T-helper 17 cell (primary cell): ENCODE results near the gene CCL3. TPM values are rescaled to one million over a fixed set of nuclear protein-coding genes. Genes with fewer than 3 reads are reported as not detected.
"Not testable (repeated sequence)": the region's sequence is repeated elsewhere in the genome, so short reads cannot be mapped to it uniquely, and the experiment has no call there.

Source experiments
- ATAC-seq: fragments of 150-1000 bp; cut with Tn5 transposase; 2 replicates; pipeline ENCODE4 v1.10.0; 2021; ENCODE audit warnings: mild to moderate bottlenecking, moderate library complexity
- DNase-seq, 3 donors: peaks; one replicate each; pipeline versions ENCODE4 v3.0.0 to v3.0.0-alpha.2; 2020 to 2021
- H3K9me3 ChIP-seq: one replicate; pipeline ENCODE4 v1.7.0; 2013; ENCODE audit warnings: low read length, mild to moderate bottlenecking; ENCODE audit not compliant: control insufficient read depth, poor library complexity, severe bottlenecking
- H3K27ac Mint-ChIP-seq: one replicate; pipeline ENCODE4 v1.8.0; 2022; ENCODE audit warnings: mild to moderate bottlenecking, moderate library complexity, mixed read lengths
- H3K27me3 Mint-ChIP-seq: one replicate; pipeline ENCODE4 v1.8.0; 2022; ENCODE audit warnings: mixed read lengths
- H3K36me3 Mint-ChIP-seq: one replicate; pipeline ENCODE4 v1.8.0; 2022; ENCODE audit warnings: low read depth, mixed read lengths
- H3K4me1 Mint-ChIP-seq: one replicate; pipeline ENCODE4 v1.8.0; 2022; ENCODE audit warnings: mild to moderate bottlenecking, mixed read lengths
- H3K4me3 Mint-ChIP-seq: one replicate; pipeline ENCODE4 v1.8.0; 2022; ENCODE audit warnings: mild to moderate bottlenecking, moderate library complexity, mixed read lengths
- total RNA-seq, 4 donors: library from RNA in 2 of 4; stranded (reverse) in 2 of 4; gene quantifications; one replicate each; pipeline ENCODE4 v1.2.3 and lab custom pipeline; 2022 to 2026

Gene CCL3
- total RNA-seq, 2 donors from 2014 or later, result 5.8 to 8.8 TPM

DNA sequence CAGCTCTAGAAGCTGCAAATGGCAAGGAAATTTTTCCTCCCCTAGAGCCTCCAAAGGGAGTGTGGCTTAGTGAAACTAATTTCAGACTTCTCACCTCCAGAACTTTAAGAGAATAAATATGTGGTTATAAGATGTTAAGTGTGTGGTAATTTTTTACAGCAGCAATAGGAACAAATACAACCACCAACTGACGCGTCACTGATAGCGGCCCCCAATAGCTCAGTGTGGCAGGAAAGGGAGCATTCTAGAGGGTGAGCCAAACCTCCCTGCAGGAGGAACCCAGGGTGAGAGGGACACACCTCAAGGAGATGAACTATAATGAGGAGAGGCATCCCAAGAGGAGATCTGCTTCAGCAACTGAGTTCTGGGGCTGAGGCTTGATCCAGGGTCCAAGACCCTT, 17.7 kb upstream of the CCL3 start:
- Mint-ChIP-seq H3K27ac (no peak overlapping the region), H3K4me1 (peaks cover 6% of the 10 kb centered on the region), H3K4me3 (no peak overlapping the region), H3K27me3 (peaks cover 81% of the 10 kb centered on the region), H3K36me3 (no peaks in the 10 kb centered on the region)
- ATAC-seq (no peak), DNase-seq (no peak)
- H3K9me3 ChIP-seq, result no peaks in the 10 kb centered on the region

- Mint-ChIP-seq H3K4me3 (no peak overlapping the region), H3K4me1 (peaks cover 6% of the 10 kb centered on the region), H3K27me3 (peaks cover 84% of the 10 kb centered on the region), H3K27ac (no peak overlapping the region), H3K36me3 (no peaks in the 10 kb centered on the region)
- H3K9me3 ChIP-seq, result no peaks in the 10 kb centered on the region
- DNase-seq (no peak), ATAC-seq (no peak)
These were observed 16.5 kb upstream of the CCL3 start for GRCh38 chr17:36106493-36106835.

- Mint-ChIP-seq H3K27me3 (peaks cover 79% of the 10 kb centered on the region), H3K4me3 (no peak overlapping the region), H3K27ac (no peak overlapping the region), H3K4me1 (peaks cover 6% of the 10 kb centered on the region), H3K36me3 (no peaks in the 10 kb centered on the region)
- ATAC-seq, result no peak
- no peaks in the 10 kb centered on the region for H3K9me3 ChIP-seq
- no peak for DNase-seq
These were observed 16.0 kb upstream of the CCL3 start for GRCh38 chr17:36105781-36106492.

DNA sequence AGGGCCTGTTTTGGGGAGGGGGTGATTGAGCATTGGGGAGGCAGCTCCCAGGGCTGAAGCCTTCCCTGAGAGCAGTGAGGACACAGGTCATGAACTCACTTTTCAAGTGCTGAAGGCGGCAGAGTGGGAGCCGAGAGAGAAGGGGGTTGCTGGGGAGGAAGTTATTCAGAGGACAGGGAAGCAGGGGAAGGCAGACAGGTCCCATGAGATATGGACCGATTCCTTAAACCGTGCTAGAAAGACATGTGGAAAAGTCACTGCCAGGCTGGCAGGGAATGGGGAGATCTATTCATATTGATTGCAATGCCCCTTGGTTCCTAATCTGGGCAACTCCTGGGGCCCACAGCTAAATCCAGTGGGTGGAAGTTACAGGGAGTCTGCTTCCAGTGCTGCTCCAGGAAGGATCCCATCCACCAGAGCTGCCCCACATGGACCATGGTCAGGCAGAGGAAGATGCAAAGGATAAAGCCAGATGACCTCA, 14.8 kb upstream of the CCL3 start:
- no peaks in the 10 kb centered on the region for H3K9me3 ChIP-seq
- peak overlapping the region; percentile 31 for H3K4me3 Mint-ChIP-seq
- DNase-seq (no peak), ATAC-seq (no peak)
- H3K27ac Mint-ChIP-seq, result no peak overlapping the region
- peaks cover 6% of the 10 kb centered on the region for H3K4me1 Mint-ChIP-seq
- no peaks in the 10 kb centered on the region for H3K36me3 Mint-ChIP-seq
- peaks cover 72% of the 10 kb centered on the region for H3K27me3 Mint-ChIP-seq

DNA sequence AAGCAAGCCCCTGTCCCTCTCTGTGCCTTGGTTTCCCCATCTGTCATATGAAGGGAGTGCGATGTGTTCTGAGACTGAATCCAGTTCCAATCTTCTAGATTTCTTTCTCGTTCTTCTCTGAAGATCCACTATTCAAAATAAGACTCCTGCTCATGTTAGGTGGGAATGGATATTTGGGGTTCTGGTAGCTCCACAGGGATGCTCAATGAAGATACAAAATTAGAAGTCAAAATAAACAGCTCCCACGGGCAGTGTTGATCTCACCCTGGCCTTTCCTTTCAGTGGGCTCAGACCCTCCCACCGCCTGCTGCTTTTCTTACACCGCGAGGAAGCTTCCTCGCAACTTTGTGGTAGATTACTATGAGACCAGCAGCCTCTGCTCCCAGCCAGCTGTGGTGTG, 14.3 kb upstream of the CCL3 start:
- not testable (repeated sequence) for ATAC-seq, H3K9me3 ChIP-seq, DNase-seq, H3K36me3 Mint-ChIP-seq, H3K4me1 Mint-ChIP-seq, H3K27ac Mint-ChIP-seq
- Mint-ChIP-seq H3K4me3 (peak overlapping the region; percentile 31), H3K27me3 (peaks cover 73% of the 10 kb centered on the region)

- peak; percentile 64 for ATAC-seq
- H3K36me3 Mint-ChIP-seq, DNase-seq, H3K9me3 ChIP-seq, H3K4me1 Mint-ChIP-seq, H3K27ac Mint-ChIP-seq: not testable (repeated sequence)
- H3K4me3 Mint-ChIP-seq, result peak within 1 kb of the TSS; percentile 31
- peaks cover 73% of the 10 kb centered on the region for H3K27me3 Mint-ChIP-seq
These were observed 13.5 kb upstream of the CCL3 start, which contains the start of gene CCL4 for GRCh38 chr17:36103401-36103975. TSS of gene CCL4 (plus strand) at chr17:36103827. CDS start at chr17:36103906, 79 bp downstream.

DNA sequence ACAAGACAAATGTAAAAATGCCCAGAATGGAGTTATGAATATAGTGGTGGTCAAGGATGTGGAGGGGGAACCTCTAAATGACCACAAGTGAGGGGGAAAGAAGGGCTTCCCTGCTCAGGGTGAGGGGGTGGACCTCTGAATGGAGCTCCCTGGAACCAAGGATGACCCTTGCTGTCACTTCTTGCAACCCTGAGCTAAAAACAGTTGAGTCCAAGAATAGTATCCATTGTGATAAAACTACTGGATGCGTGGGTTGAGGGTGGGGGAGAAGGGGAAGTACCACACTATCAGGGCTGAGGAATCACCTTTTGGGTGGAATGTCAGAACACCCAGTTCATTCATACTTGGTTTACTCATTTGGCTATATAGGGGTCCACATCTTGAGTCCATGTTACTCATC, 9.1 kb upstream of the CCL3 start:
- not testable (repeated sequence) for H3K4me1 Mint-ChIP-seq, H3K9me3 ChIP-seq, H3K36me3 Mint-ChIP-seq, H3K4me3 Mint-ChIP-seq, ATAC-seq, H3K27ac Mint-ChIP-seq, DNase-seq
- peaks cover 39% of the 10 kb centered on the region for H3K27me3 Mint-ChIP-seq

GRCh38 chr17:36095992-36096391, 6.0 kb upstream of the CCL3 start:
- H3K9me3 ChIP-seq, result no peaks in the 10 kb centered on the region
- Mint-ChIP-seq H3K36me3 (peaks cover 2% of the 10 kb centered on the region), H3K4me1 (peaks cover 3% of the 10 kb centered on the region), H3K27ac (no peak overlapping the region), H3K27me3 (peaks cover 43% of the 10 kb centered on the region), H3K4me3 (no peak overlapping the region)
- no peak for DNase-seq
- no peak for ATAC-seq

GRCh38 chr17:36094746-36095145, 4.8 kb upstream of the CCL3 start:
- Mint-ChIP-seq H3K27ac (no peak overlapping the region), H3K4me1 (peaks cover 8% of the 10 kb centered on the region), H3K36me3 (peaks cover 5% of the 10 kb centered on the region)

DNA sequence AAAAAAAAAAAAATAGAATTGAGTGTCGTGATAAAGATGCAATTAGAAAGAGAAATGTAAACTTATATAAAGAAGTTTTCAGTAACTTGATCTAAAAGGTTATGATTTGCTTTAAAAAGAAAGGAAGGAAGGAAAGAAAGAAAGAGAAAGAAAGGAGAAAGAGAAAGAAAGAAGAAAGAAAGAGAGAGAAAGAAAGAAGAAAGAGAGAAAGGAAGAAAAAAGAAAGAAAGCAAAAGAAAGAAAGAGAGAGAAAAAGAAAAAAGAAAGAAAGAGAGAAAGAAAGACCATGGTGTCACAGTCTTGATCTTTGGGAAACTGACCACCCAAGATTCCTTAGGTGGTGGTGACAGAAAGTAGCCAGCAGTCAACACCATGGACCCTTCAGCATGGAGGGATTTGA, 4.3 kb upstream of the CCL3 start:
- Mint-ChIP-seq H3K36me3 (peaks cover 5% of the 10 kb centered on the region), H3K4me3 (no peak overlapping the region), H3K27ac (no peak overlapping the region), H3K27me3 (peaks cover 48% of the 10 kb centered on the region), H3K4me1 (peaks cover 8% of the 10 kb centered on the region)
- H3K9me3 ChIP-seq, result no peaks in the 10 kb centered on the region
- DNase-seq (no peak), ATAC-seq (no peak)

More at GRCh38 chr17:36094746-36095145, 4.8 kb upstream of the CCL3 start:
- Mint-ChIP-seq H3K27me3 (peaks cover 47% of the 10 kb centered on the region), H3K4me3 (no peak overlapping the region)
- ATAC-seq, result no peak
- DNase-seq, result no peak
- no peaks in the 10 kb centered on the region for H3K9me3 ChIP-seq

- not testable (repeated sequence) for H3K36me3 Mint-ChIP-seq, H3K4me3 Mint-ChIP-seq
These were observed 2.8 kb upstream of the CCL3 start for GRCh38 chr17:36092715-36093114.

DNA sequence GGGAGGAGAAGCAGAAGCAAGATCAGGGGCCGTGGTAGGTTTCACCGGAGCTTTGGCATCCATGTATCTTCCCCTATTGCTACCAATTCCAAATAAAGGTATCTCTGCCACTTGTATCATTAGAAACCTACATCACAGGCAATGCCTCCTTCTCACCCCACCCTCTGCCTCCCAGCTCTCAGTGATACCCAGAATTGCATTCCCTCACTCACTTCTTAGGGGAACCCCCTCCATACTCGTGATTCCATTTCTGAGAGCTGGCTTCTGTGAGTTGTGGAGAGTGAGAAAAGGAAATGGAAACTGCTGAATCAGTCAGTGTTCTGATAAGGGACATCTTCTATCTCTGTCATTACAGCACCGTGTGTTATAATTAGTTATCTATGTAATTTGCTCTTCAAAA, 2.3 kb upstream of the CCL3 start:
- Mint-ChIP-seq H3K4me1 (peaks cover 8% of the 10 kb centered on the region), H3K27me3 (peaks cover 49% of the 10 kb centered on the region), H3K4me3 (no peak overlapping the region), H3K27ac (no peak overlapping the region), H3K36me3 (peaks cover 5% of the 10 kb centered on the region)
- DNase-seq (no peak), ATAC-seq (no peak)
- no peaks in the 10 kb centered on the region for H3K9me3 ChIP-seq

More at GRCh38 chr17:36092715-36093114, 2.8 kb upstream of the CCL3 start:
- H3K27me3 Mint-ChIP-seq, result peaks cover 49% of the 10 kb centered on the region
- not testable (repeated sequence) for H3K9me3 ChIP-seq, H3K27ac Mint-ChIP-seq, DNase-seq, ATAC-seq, H3K4me1 Mint-ChIP-seq

GRCh38 chr17:36089339-36089865, 541 bp downstream of the CCL3 start:
- no peaks in the 10 kb centered on the region for H3K9me3 ChIP-seq
- Mint-ChIP-seq H3K36me3 (peaks cover 3% of the 10 kb centered on the region), H3K4me1 (peaks cover 5% of the 10 kb centered on the region), H3K4me3 (no peak overlapping the region), H3K27ac (peak overlapping the region; percentile 37), H3K27me3 (peaks cover 44% of the 10 kb centered on the region)
- DNase-seq, result no peak
- ATAC-seq, result no peak
